T-helper 9 cell (primary cell): ENCODE results near the gene CDHR1.
A peak's percentile ranks its signal among the peaks of the same experiment; 100 is the strongest.

Source experiments
- DNase-seq: peaks from one replicate; pipeline ENCODE4 v3.0.0-alpha.2; 2020

Gene CDHR1

DNA sequence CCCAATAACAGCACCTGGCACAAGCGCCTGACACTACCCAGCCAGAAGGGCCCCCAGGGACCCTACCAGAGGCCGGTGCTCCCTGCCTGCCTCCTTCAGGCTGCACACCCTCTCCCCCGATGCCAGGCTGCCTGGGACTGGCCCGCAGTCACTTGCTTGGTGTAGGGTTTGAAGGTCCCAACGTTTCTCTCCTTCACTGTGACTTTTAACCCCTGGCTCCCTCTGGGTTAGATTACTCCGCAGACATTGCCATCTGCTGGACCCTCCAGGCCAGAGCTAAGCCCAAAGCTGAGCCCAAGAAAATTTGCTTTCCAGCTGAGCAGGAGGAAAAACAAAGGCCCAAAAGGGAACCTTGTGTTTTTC, 6.9 kb downstream of the CDHR1 start:
- DNase-seq, result no peak

DNA sequence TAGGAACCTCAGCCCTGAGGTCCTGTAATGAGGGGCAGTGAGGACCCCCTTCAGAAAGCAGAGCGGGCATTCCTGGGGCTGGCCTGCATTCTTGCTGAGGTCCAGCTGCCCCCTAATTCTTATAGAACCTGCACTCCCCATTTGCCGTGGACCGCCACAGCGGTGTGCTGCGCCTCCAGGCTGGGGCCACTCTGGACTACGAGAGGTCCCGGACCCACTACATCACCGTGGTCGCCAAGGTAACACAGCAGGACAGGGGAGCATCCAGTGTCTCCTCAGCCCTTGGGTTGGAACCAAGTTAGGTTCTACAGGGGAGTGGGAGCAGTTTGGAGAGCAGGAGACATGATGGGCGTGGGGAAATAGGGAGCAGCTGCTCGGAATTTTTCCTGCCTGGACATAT, 7.3 kb downstream of the CDHR1 start:
- no peak for DNase-seq

DNA sequence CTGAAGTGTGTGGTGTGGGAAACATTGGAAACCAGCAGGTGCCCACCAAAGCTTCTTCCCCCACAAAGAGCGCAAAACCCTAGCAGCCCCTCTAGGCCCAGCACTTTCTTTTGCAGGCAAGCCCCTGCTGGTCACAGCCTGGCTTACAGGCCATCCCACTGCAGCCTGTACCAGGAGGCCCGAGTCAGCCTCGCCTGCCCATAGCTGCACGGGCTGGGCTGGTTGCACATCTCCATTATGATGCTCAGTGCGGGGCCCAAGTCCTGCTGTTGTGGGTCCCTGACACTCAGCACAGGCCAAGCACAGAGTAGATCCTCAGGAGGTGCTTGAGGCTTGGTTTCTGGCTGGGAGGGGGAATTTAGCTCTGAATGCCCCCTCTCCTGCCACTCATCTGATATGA, 8.0 kb downstream of the CDHR1 start:
- no peak for DNase-seq

DNA sequence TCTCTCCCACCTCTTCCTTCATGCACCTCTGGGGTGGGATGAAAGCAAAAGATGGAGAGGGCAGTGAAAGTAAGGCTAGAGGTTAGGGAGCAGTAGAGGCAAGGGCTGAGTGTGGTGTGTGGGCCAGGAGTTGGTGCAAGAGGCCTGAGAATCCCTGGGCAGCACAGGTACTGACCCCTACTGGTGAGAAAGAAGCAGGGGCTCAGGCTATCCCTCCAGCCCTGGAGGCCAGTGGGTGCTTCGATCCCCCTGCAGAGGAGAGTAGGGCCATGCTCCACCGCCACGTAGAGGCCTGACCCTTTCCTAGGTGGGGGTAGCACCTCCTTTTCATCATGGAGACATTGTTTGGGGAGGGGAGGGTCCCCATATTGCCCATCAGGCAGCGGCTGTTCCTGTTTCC, 9.8 kb downstream of the CDHR1 start:
- DNase-seq, result no peak

DNA sequence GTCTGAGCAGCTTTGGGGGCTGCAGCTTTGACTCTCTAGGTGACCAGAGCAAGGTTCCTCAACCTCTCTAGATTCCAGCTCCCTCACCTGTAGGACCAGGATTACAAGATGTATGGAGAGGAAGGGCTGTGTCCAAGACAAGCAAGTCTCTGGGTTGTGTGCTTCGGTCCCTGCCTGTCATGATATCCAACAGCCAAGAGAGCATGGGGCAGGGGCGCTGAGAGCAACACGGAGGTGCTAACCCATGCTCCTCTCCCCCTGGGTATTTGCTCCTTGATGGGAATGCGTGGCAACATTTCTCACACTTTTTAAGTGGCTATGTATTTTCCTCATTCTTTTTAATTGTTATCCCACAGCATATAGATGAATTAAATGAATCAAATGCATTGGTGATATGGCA, 10.3 kb downstream of the CDHR1 start:
- no peak for DNase-seq

DNA sequence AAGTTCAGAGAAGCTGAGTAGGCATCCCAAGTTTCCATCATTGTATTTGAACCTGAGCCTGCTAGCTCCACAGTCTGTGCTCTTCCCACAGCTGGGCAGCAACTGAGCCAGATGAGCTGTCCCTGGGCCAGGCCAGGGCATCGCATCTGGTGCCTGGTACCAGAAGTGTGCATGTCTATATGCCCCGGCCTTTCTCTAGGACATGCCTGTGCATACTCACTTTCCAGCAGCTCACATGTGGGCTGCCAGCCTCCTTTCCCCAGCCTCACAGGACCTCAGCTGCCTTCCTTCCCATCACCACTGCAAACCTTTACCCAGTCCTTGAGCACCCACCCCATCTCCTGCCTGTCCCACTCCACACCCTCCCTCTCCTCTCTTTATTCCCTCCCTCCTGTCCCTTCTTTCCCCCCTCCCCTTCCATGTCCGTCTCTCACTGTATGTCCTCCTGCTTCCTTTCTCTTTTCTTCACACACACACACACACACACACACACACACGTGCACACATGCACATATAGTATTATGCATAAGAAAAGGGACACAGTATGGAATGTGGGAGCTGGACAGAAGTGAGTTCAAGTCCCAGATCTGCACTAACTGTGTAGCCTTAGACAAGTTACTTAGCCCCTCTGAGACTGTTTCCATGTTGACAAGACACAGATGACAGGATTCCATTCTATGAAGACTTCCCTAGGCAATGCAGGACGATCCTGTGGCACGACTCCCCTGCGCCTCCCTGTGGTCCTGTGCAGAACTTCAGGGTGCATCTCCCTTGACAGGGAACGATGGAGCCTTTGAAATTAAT, 10.9 kb downstream of the CDHR1 start:
- DNase-seq, result peak; percentile 47

DNA sequence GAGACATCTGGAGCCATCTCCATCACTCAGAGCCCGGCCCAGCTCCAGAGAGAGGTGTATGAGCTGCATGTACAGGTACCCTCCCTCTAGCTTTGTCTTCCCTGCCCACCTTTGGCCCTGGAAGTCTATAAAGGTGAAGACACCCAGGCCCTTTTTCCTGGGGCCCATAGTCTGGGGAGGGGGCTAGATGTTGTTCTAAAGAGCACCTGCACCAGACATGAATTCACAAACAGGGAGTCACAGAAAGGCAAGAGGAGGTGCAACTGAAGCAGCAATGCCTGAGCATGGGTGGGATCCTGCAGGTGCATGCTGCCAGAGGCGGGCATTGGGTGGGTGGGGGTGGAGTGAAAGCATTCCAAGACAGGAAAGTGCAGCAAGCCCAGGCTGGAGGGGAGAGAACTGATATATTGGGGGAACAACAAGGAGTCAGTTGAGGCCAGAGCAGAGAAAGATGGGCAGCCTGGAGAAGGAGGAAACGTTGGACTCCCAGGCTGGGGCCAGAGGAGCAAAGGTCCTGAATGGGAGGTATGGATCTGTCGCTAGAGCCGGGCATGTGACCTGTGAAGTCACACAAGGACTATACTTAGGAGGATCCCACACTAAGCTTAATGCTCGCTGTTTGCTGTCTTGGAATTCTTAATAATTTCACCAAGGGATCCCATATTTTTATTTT, 11.7 kb downstream of the CDHR1 start:
- no peak for DNase-seq

DNA sequence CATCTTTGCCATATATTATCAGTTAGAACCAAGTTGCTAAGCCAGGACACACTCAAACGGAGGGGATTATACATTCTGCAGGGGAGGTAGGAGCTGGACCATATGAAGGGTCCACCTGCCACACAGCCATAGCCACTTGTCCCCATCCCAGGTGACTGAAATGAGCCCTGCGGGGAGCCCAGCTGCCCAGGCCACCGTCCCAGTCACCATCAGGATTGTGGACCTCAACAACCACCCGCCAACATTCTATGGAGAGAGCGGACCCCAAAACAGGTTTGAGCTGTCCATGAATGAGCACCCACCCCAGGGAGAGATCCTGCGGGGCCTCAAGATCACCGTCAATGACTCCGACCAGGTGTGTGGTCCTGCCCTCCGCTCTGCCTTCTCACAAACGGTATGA, 13.7 kb downstream of the CDHR1 start:
- DNase-seq, result no peak

DNA sequence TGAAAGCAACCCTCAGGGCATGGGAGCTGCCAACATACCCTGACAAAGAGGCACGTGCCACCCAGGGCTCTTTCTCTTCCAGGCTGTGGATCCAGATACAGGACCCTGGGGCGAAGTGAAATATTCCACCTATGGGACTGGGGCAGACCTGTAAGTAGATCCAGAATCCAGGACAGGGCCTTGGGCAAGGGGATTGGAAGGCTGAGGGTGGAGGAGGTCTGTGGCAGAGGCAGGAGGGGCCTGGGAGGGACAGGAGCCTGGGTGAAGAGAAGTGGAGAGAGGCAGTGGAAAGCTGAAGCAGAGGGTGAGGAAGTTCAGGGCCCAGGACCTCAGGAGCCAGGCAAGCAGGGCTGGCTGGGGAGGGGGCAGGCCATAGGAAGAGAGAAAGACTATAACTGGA, 17.2 kb downstream of the CDHR1 start:
- no peak for DNase-seq

DNA sequence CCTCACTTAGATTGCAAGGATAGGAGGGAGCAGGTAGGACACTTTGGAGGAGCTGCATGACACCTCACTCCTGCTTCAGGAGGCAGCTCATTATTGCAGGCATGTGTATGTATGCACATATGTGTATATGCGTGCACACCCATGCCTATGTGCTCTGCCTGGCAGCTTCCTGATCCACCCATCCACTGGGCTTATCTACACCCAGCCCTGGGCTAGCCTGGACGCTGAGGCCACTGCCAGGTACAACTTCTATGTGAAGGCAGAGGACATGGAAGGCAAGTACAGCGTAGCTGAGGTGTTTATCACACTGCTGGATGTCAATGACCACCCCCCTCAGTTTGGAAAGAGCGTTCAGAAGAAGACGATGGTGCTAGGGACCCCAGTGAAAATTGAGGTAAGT, 17.7 kb downstream of the CDHR1 start:
- DNase-seq, result no peak

DNA sequence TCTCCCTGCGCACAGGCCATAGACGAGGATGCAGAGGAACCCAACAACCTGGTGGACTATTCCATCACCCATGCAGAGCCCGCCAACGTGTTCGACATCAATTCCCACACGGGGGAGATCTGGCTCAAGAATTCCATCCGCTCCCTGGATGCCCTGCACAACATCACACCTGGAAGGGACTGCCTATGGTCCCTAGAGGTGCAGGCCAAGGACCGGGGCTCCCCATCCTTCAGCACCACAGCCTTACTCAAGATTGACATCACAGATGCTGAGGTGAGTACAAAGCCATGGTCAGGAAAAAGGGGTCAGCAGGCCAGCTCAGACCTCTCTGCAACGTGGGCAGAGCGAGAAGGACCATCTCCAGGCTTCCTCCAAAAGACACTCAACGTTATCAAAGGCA, 18.7 kb downstream of the CDHR1 start:
- no peak for DNase-seq

DNA sequence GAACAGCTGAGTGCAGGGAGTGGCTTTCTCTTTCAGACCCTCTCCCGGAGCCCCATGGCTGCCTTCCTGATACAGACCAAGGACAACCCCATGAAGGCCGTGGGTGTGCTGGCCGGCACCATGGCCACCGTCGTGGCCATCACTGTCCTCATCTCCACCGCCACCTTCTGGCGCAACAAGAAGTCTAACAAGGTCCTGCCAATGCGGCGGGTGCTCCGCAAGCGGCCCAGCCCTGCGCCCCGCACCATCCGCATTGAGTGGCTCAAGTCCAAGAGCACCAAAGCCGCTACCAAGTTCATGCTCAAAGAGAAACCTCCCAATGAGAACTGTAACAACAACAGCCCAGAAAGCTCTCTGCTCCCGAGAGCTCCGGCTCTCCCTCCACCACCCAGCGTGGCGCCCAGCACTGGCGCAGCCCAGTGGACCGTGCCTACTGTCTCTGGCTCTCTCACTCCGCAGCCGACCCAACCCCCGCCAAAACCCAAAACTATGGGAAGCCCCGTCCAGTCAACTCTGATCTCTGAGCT, 19.8 kb downstream of the CDHR1 start:
- no peak for DNase-seq

DNA sequence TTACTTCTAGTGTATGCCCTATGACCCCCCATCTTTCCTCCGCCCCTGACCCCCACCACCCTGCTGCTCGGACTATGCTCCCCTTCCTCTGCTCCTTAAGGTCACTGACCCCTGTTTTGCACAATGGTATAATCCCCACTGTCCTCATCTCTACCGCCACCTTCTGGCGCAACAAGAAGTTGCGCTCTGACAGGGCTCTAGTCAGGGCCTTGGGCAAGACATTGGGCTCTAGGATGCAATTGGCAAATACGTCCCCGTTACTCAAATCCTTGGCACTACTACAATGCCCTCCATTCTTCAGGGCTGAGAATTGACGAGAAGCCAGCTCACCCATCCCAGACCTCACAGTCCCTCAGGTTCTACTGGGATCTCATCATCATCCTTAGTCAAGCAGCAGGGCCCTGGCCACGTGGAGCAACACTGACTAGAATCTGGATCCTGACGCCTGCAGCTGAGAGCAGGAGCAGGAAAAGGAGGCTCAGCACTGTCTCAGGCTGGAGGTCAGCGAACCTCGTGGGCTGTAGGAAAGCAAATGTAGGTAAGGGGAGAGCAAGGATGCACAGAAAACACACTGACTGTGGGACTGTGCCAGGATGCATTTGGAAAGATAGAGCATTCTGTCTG, 20.4 kb downstream of the CDHR1 start:
- DNase-seq, result no peak

DNA sequence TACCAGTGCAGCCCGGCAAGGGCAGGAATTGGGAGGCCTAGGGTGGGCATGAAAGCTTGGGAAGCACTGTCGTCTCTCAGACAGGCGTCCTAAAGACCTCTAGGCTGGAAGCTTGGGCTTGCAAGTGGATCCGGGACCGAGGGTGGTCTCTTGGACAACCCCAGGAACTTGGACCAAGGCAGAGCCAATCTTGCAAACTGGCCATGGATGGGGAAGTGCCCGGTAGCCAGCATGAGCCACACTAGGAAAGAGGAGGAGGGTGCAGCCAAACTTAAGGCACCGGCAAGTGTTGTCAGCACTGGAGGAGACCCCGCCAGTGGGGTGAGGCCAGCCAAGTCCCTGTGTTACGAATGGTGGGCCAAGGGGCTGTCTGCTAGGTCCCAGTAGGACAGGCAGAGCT, 22.5 kb downstream of the CDHR1 start:
- no peak for DNase-seq

DNA sequence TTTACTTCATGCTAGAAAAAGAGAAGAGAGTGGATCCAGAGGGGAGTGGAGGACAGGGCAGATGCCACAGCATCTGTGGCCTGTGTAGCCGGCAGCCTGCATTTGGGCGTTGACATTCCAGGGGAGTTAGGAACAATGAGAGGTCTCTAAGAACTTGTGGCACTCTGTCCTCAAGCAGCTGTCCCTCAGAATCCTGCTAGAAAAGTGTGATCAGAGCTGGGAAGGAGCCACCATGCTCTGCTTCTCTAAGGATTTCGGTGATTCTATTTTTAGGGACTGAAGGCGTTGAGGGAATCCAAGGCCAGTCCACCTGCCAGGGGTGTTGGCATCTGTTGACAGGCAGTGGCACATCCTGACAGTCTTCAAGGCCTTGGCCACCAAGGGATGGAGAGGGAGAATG, 23.4 kb downstream of the CDHR1 start:
- no peak for DNase-seq

DNA sequence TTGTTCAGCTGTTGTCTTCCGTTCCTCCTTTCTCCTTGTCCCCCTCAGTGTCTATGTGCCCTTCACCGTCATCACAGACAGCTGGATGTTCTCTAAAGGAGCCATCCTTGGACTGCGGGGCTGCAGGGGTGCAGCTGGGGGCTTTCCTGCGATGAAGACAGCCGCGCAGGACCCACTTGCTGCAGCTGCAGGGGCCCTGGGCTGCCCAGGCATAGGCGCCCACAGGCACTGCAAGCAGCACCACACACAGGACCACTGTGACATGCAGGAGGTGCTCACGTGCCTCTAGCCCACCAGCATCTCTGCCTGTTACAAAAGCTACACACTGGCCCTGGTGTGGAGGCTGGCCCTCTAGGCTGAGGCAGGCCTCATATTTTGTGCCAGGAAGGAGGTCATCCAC, 27.6 kb downstream of the CDHR1 start:
- DNase-seq, result no peak

DNA sequence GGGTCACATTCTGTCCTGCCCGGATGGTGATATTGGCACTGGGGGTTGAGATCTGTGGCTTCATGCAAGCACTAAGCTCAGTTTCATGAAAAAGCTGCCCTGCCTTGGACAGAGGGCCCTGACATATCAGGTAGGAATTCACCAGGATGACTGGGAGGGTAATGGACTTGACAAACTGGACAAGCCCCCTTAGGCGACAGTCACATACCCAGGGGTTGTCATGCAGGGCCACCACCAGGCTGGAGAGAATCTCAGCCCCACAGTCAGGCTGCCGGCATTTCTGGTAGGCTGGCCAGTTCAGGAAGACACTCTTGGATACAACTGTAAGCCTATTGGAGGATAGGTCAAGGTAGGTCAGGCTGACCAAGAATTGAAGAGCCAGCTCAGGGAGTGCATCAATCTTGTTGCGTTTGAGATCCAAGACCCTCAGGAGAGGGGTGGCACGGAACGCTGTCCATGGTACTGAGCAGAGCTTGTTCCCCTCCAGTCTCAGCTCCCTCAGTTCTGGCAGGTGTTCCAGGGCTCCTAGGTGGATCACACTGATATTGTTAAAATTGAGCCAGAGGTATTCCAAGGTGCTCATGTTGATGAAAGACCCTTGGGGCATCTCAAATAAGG, 30.2 kb downstream of the CDHR1 start:
- no peak for DNase-seq

DNA sequence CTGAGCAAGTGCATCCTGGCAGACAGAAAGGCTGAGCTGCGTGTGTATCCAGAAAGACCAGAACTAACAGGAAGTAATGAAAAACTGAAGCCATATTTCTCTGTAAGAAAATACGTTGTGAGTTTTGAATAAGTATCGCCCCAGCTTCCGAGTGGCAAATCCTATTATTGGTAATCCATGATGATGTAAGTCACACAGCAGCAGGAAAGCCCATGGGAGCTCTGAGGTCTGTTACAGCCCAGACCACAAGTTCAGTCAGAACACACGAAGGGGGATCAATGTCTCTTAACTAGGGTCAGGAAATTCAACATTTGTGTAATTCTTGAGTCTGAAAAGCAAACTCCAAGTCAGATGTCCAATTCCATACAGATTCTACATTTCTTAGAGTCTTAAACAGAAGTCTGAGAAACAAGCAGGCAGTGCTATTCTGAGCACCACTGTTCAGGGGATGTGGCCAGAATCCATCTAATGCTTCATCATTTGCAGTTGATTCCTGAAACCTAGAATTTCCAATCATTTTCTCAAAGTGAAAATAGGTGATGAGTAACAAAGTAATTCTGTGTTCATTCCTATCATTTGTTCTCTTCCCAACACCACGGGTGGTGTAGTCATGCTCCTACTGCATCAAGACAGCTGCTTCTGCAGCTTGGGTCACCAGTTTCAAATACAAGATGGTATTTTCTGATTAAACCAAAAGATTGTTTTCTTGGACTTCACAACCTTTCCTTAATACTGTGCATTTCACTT, 31.3 kb downstream of the CDHR1 start, which contains the start of gene LRIT2:
TSS of gene LRIT2 (minus strand) at position 118 of the 747 bp plus-strand sequence. CDS start at position 94, 24 bp downstream.
- no peak for DNase-seq

DNA sequence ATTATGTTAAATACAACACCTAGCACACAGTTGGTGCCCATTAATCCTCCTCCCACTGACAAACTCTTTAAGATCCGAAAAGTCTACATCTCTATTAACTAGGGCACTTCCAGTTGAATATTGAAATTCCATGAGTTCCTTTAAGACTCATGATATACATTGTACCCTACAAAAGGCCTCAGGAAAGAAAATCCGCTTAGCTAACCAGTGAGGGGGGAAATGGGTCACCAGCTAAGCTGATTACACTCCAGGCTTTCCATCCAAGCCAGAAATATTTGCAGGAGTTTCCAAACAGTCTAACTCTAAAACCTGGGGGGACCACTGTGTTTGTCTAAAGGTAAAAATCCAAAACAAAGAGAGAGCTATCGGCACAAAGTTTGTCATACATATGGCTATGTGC, 32.3 kb downstream of the CDHR1 start:
- no peak for DNase-seq

DNA sequence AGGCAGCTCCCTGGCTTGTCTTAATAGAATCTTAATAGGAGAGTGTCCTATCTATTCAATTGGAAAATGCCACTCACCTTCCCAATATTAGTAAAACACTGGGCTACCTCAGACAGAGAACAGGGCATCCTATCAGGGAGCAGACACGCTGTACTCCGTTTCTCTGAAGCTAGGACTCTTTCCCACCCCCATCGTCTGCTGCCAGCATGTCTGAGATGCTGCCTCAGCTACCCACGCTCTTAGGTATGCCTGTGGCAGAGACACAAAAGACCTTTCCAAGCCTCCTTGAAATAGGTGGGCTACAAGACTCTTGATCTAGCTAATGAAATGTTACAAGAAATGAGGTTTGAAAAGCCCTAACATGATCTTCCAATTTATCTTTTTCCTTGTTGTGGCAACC, 33.5 kb downstream of the CDHR1 start:
- no peak for DNase-seq

DNA sequence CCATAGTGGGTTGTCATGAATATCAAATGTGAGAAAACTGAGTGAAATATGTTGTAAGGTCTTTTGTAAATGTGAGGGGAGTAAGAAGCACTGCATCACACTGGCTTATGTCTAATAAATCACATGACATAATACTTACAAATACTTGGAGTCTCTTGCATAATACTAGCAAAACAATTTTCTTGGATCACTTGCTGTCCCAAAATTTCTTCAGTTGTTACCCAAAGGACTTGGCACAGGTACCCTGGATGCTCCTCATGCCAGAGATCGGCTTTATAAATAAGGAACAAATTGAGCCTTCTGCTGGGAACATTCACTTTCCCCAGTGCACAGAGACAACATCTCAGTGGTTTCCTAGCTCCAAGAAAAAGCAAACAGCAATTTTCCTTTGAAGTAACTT, 36.0 kb downstream of the CDHR1 start:
- no peak for DNase-seq

DNA sequence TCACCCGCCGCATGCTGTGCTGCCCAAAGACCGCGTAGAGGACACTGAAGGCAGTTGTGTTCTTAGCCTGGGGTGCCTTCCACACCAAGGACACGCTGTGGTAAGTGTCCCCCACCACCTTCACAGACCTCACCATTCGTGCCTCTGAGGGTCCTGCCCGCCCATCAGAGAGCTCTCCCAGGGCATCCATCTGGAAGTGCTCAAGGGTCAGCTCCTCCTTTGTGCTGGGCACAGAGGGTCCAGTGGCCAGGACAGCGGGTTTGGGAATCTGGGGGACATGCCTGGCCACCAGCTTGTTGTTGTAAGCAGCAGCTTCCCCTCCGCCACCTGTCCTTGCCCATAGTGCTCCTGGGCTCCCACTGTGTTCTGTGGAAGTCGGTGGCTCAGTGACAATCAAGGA, 38.0 kb downstream of the CDHR1 start:
- DNase-seq, result no peak

DNA sequence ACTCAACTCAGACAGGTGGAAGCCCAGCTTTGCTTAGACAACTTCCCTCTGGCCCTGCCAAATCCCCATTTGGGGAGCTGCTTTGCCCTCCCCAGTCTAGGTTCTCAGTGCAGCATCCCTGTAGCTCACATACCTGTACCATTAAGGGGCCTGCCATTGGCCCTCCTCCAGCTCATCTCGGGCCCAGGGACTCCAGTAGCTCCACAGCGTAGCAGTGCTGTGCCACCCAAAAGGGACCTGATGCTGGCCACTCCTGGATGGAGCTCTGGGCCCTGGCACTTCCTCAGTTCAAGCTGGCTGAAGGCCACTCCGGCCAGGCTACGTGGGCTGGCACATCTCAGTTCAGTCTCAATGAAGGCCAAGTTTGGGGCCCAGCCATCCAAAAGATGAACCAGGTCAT, 39.6 kb downstream of the CDHR1 start:
- no peak for DNase-seq
